GM18520 (cell line): ENCODE results near the gene CPB1.

Experiments
- ATAC-seq: cut with Tn5 transposase; IDR thresholded peaks from one replicate; pipeline ENCODE4 v1.9.1; 2021; ENCODE audit not compliant: unreplicated experiment

Gene CPB1

GRCh38 chr3:148881286-148881685 is 53.7 kb downstream of the CPB1 start:
- ATAC-seq = no peak

GRCh38 chr3:148882288-148882687 is 54.7 kb downstream of the CPB1 start:
- ATAC-seq = no peak

GRCh38 chr3:148883163-148883562 is 55.6 kb downstream of the CPB1 start:
- ATAC-seq = no peak

GRCh38 chr3:148884261-148884660 is 56.6 kb downstream of the CPB1 start:
- ATAC-seq = no peak

- ATAC-seq = no peak
Measured at GRCh38 chr3:148889828-148890227, 62.2 kb downstream of the CPB1 start.

GRCh38 chr3:148896062-148896461 is 68.5 kb downstream of the CPB1 start:
- no peak for ATAC-seq

- ATAC-seq = no peak
Measured at GRCh38 chr3:148901987-148902791, 74.6 kb downstream of the CPB1 start.

GRCh38 chr3:148903022-148903442 is 75.4 kb downstream of the CPB1 start:
- ATAC-seq = no peak

- no peak for ATAC-seq
Measured at GRCh38 chr3:148903941-148904340, 76.3 kb downstream of the CPB1 start.

GRCh38 chr3:148906667-148907066 is 79.1 kb downstream of the CPB1 start:
- ATAC-seq = no peak
